H1 (cell line): ENCODE measurements around the gene PPP1R12B. TPM values are rescaled to one million over a fixed set of nuclear protein-coding genes. Genes with fewer than 3 reads are reported as not detected.
A peak's percentile ranks its signal among the peaks of the same experiment; 100 is the strongest.
"Not testable (repeated sequence)": the region's sequence is repeated elsewhere in the genome, so short reads cannot be mapped to it uniquely, and the experiment has no call there.

Source experiments
- CTCF ChIA-PET: fragments of 300-600 bp; sonication (Branson Sonifier 250); formaldehyde crosslinking; loops from one replicate; lab custom pipeline; 2021; ENCODE audit not compliant: partially characterized antibody; lab: Charles Lee
- POLR2A ChIA-PET: fragments of 300-600 bp; sonication (Branson Sonifier 250); formaldehyde crosslinking; loops from one replicate; lab custom pipeline; 2021; ENCODE audit warnings: inconsistent platforms; ENCODE audit not compliant: partially characterized antibody; lab: Charles Lee
- DNase-seq, 2 experiments: peaks; one replicate each; pipeline versions ENCODE4 v3.0.0 to v3.0.0-alpha.2; 2010 to 2022; ENCODE audit warnings: low spot score in 2 of 2, low read depth in 1 of 2, mixed read lengths in 1 of 2
- FAIRE-seq: peaks from 2 replicates; lab custom pipeline; 2011; peaks lifted over from hg19 to GRCh38; lab: Jason Lieb, UNC
- H2AFZ ChIP-seq: 2 replicates; pipeline ENCODE4 v1.8.1; 2012; ENCODE audit warnings: low read length, inconsistent platforms
- H2AK5ac ChIP-seq: 2 replicates; pipeline ENCODE4 v1.6.1; 2013; ENCODE audit warnings: low read depth, low read length
- H2BK120ac ChIP-seq: replicated peaks from 2 replicates; pipeline ENCODE3; 2013; ENCODE audit warnings: low read depth, low read length, inconsistent platforms
- H2BK12ac ChIP-seq: 2 replicates; pipeline ENCODE4 v1.6.1; 2013; ENCODE audit warnings: low read depth, low read length
- H2BK15ac ChIP-seq: 2 replicates; pipeline ENCODE4 v1.6.1; 2013; ENCODE audit warnings: low read length
- H2BK20ac ChIP-seq: 2 replicates; pipeline ENCODE4 v1.6.1; 2013; ENCODE audit warnings: low read length
- H2BK5ac ChIP-seq: 2 replicates; pipeline ENCODE4 v1.6.1; 2013; ENCODE audit warnings: low read depth, low read length
- H3K14ac ChIP-seq: 2 replicates; pipeline ENCODE4 v1.6.1; 2013; ENCODE audit warnings: inconsistent platforms; ENCODE audit not compliant: insufficient read length
- H3K18ac ChIP-seq: 2 replicates; pipeline ENCODE4 v1.6.1; 2013; ENCODE audit warnings: low read length; ENCODE audit errors: extremely low read depth
- H3K23ac ChIP-seq: 2 replicates; pipeline ENCODE4 v1.6.1; 2013; ENCODE audit warnings: inconsistent platforms; ENCODE audit not compliant: insufficient read length
- H3K23me2 ChIP-seq: 2 replicates; pipeline ENCODE4 v1.6.1; 2013; ENCODE audit warnings: low read depth, low read length
- H3K27ac ChIP-seq: 2 replicates; pipeline ENCODE4 v1.6.1; 2011; ENCODE audit warnings: low read depth, low read length, inconsistent platforms
- H3K27me3 ChIP-seq, 4 experiments: replicated peaks in 1 of 4; 1 replicate in 1 of 4; 2 replicates in 3 of 4; pipeline versions ENCODE4 v1.6.1 to v1.8.1; 2011 to 2013; ENCODE audit warnings: low read length in 3 of 4, mild to moderate bottlenecking in 3 of 4, inconsistent platforms in 2 of 4, mixed read lengths in 2 of 4, moderate library complexity in 1 of 4; ENCODE audit not compliant: control insufficient read depth in 3 of 4, insufficient read depth in 3 of 4; ENCODE audit errors: extremely low read depth in 1 of 4
- H3K36me3 ChIP-seq, 4 experiments: 2 replicates each; pipeline versions ENCODE4 v1.6.1 to v1.8.1; 2011 to 2013; ENCODE audit warnings: mild to moderate bottlenecking in 4 of 4, low read length in 3 of 4, moderate library complexity in 2 of 4, control low read depth in 1 of 4, inconsistent platforms in 1 of 4; ENCODE audit not compliant: insufficient read depth in 4 of 4, control insufficient read depth in 2 of 4
- H3K4ac ChIP-seq: replicated peaks from 2 replicates; pipeline ENCODE3; 2013; ENCODE audit warnings: low read length, low read depth, mixed read lengths, inconsistent platforms; ENCODE audit not compliant: insufficient read length
- H3K4me1 ChIP-seq, 4 experiments: replicated peaks in 1 of 4; 1 replicate in 1 of 4; 2 replicates in 3 of 4; pipeline versions ENCODE4 v1.6.1 to v1.8.1; 2011 to 2013; ENCODE audit warnings: low read length in 3 of 4, inconsistent platforms in 2 of 4, mixed read lengths in 1 of 4; ENCODE audit not compliant: insufficient read depth in 4 of 4, control insufficient read depth in 3 of 4
- H3K4me2 ChIP-seq, 2 experiments: 2 replicates each; pipeline versions ENCODE4 v1.6.1 to v1.8.1; 2011 to 2013; ENCODE audit warnings: low read depth in 2 of 2, low read length in 2 of 2, control low read depth in 1 of 2, inconsistent platforms in 1 of 2, mild to moderate bottlenecking in 1 of 2; ENCODE audit not compliant: insufficient read depth in 1 of 2
- H3K4me3 ChIP-seq, 4 experiments: fragments of 200-600, 300-600 bp in 1 of 4; sonication (generic), shearing (Covaris generic), sonication (Bioruptor Twin) in 1 of 4; 2 replicates each; pipeline versions ENCODE4 v1.5.1 to v1.8.1; 2011 to 2016; ENCODE audit warnings: low read length in 4 of 4, low read depth in 3 of 4, control low read depth in 2 of 4, inconsistent platforms in 2 of 4, mild to moderate bottlenecking in 2 of 4, mixed read lengths in 1 of 4, moderate library complexity in 1 of 4; ENCODE audit not compliant: insufficient read depth in 2 of 4; ENCODE audit errors: extremely low read depth in 1 of 4
- H3K56ac ChIP-seq: replicated peaks from 2 replicates; pipeline ENCODE3; 2013; ENCODE audit warnings: low read depth, mild to moderate bottlenecking, mixed read lengths, low read length, inconsistent platforms; ENCODE audit not compliant: insufficient read length
- H3K79me1 ChIP-seq: 2 replicates; pipeline ENCODE4 v1.6.1; 2013; ENCODE audit warnings: low read depth, low read length, control low read depth
- H3K79me2 ChIP-seq, 2 experiments: 2 replicates each; pipeline versions ENCODE4 v1.6.1 to v1.8.1; 2012 to 2013; ENCODE audit warnings: low read length in 2 of 2, mild to moderate bottlenecking in 2 of 2, inconsistent platforms in 1 of 2; ENCODE audit not compliant: insufficient read depth in 2 of 2, control insufficient read depth in 1 of 2
- H3K9ac ChIP-seq, 4 experiments: replicated peaks in 1 of 4; 1 replicate in 1 of 4; 2 replicates in 3 of 4; pipeline versions ENCODE4 v1.6.1 to v1.8.1; 2011 to 2013; ENCODE audit warnings: low read depth in 3 of 4, low read length in 3 of 4, control low read depth in 2 of 4, mild to moderate bottlenecking in 2 of 4, moderate library complexity in 2 of 4, inconsistent platforms in 1 of 4; ENCODE audit errors: extremely low read depth in 1 of 4
- H3K9me3 ChIP-seq, 2 experiments: 2 replicates each; pipeline versions ENCODE4 v1.6.1 to v1.8.1; 2012 to 2013; ENCODE audit warnings: mild to moderate bottlenecking in 2 of 2, moderate library complexity in 2 of 2, control low read depth in 1 of 2, inconsistent platforms in 1 of 2, low read depth in 1 of 2, low read length in 1 of 2, mixed read lengths in 1 of 2; ENCODE audit not compliant: insufficient read depth in 2 of 2
- H4K20me1 ChIP-seq, 2 experiments: replicated peaks in 1 of 2; 2 replicates each; pipeline versions ENCODE3 to v1.8.1; 2011 to 2013; ENCODE audit warnings: inconsistent platforms in 2 of 2, low read length in 2 of 2, mild to moderate bottlenecking in 1 of 2; ENCODE audit not compliant: insufficient read depth in 2 of 2, control insufficient read depth in 1 of 2
- H4K5ac ChIP-seq: 2 replicates; pipeline ENCODE4 v1.6.1; 2013; ENCODE audit warnings: low read length, low read depth, mixed read lengths, inconsistent platforms; ENCODE audit not compliant: insufficient read length
- H4K8ac ChIP-seq: 2 replicates; pipeline ENCODE4 v1.8.0; 2013; ENCODE audit warnings: mild to moderate bottlenecking, moderate library complexity, low read length, inconsistent platforms; ENCODE audit not compliant: insufficient read depth; ENCODE audit errors: extremely low read depth
- H4K91ac ChIP-seq: replicated peaks from 2 replicates; pipeline ENCODE3; 2013; ENCODE audit warnings: low read length, mixed read lengths, inconsistent platforms; ENCODE audit not compliant: insufficient read length
- WGBS, 2 experiments: shearing (Covaris generic) in 1 of 2; methylation state at CpG; one replicate each; pipeline versions ENCODE4 v1.1.6 to v1.1.7; 2013 to 2015; ENCODE audit warnings: low lambda C conversion rate in 2 of 2, mixed read lengths in 2 of 2, inconsistent platforms in 1 of 2, low coverage in 1 of 2, missing lambda C conversion rate in 1 of 2; ENCODE audit not compliant: insufficient replicate concordance in 2 of 2, insufficient coverage in 1 of 2, insufficient read length in 1 of 2; ENCODE audit errors: extremely low coverage in 1 of 2, missing lambda C conversion rate in 1 of 2; 5-methylcytosine and 5-hydroxymethylcytosine counted together
- polyA plus RNA-seq, 7 experiments: library from polyadenylated mRNA; depleted of rRNA in 3 of 7; stranded (reverse) in 5 of 7; unstranded in 2 of 7; fragments of >200 nt in 5 of 7; fragments of 200-250 nt in 2 of 7; gene quantifications; 1 replicate in 5 of 7; 2 replicates in 1 of 7; 4 replicates in 1 of 7; pipeline versions ENCODE4 v1.2.1 to v1.2.3, GENCODE V29; 2011 to 2013; ENCODE audit warnings: missing spikeins in 2 of 7, mixed read lengths in 2 of 7
- total RNA-seq: library from RNA; stranded (reverse); fragmentation: NEBNext Ultra II Directional; extraction: Animal tissue kit (Norgen Biotek cat#: 25700); gene quantifications from 2 replicates; pipeline ENCODE4 v1.2.1, GENCODE V29; 2021

PPP1R12B gene
- total and polyA plus RNA-seq, 2 of the 8 experiments (the other 6 are each of a cell fraction or from before 2014, with no cell fraction given), result 7.9 to 18.7 TPM

GRCh38 chr1:202379884-202380529 lies 31.5 kb downstream of the PPP1R12B start:
- H3K9ac ChIP-seq, result peak overlapping the region in 1 of 4 experiments; percentile 31; a peak in 2 of 7 replicates
- H2BK120ac ChIP-seq, DNase-seq, H3K14ac ChIP-seq, H3K36me3 ChIP-seq, H4K8ac ChIP-seq, POLR2A ChIA-PET, H4K20me1 ChIP-seq, H3K79me2 ChIP-seq, H4K5ac ChIP-seq, H3K23me2 ChIP-seq, H3K4ac ChIP-seq, H3K27me3 ChIP-seq, H2BK15ac ChIP-seq, H3K9me3 ChIP-seq, H3K79me1 ChIP-seq, H4K91ac ChIP-seq, H3K56ac ChIP-seq, H2AFZ ChIP-seq, H3K23ac ChIP-seq: not testable (repeated sequence)
- peak overlapping the region; percentile 46; the same call in 1 of the 2 replicates for H3K27ac ChIP-seq
- 0 out of 2 replicates have a peak overlapping the region, but pooled peaks have one; percentile 24 for H2AK5ac ChIP-seq
- WGBS, 2 experiments, result 23% methylated on average over 4 of the region's 4 CpGs; no CpG with 5 or more reads in 1 of the 2 experiments
- H3K4me3 ChIP-seq, result peak overlapping the region in 1 of 4 experiments; percentile 46; a peak in 1 of 8 replicates
- CTCF ChIA-PET, result interaction anchor here (0.7 kb wide), 1 partner anchor 15 kb away, joined by 3 read pairs; no protein-coding TSS in a partner anchor
- peak overlapping the region; percentile 57 to 78 for H3K4me2 ChIP-seq
- peak overlapping the region; percentile 43; the same call in 1 of the 2 replicates for H2BK20ac ChIP-seq
- peak overlapping the region; percentile 80; the same call in 1 of the 2 replicates for H2BK12ac ChIP-seq
- peak overlapping the region; percentile 60 for H3K18ac ChIP-seq
- H3K4me1 ChIP-seq, result peaks cover 2 to 16% (median 4%) of the 10 kb centered on the region in 4 experiments; a peak in 5 of 7 replicates
- FAIRE-seq, result peak; percentile 81
- H2BK5ac ChIP-seq, result peak overlapping the region; percentile 78; the same call in 1 of the 2 replicates
